B cell (primary cell): ENCODE results near the gene ELMO3. TPM values are rescaled to one million over a fixed set of nuclear protein-coding genes. Genes with fewer than 3 reads are reported as not detected.
A peak's percentile ranks its signal among the peaks of the same experiment; 100 is the strongest.

Experiments used
- ATAC-seq: fragments of 200-7000 bp; cut with Tn5 transposase; one replicate; pipeline ENCODE4 v1.10.0; 2021; ENCODE audit warnings: low read depth, mild to moderate bottlenecking, moderate number of reproducible peaks, moderate library complexity
- CTCF ChIA-PET: fragments of 350-600 bp; sonication (Branson Sonifier 250); formaldehyde crosslinking; loops from one replicate; lab custom pipeline; 2021; ENCODE audit warnings: antibody characterized with exemption, inconsistent platforms; lab: Charles Lee
- POLR2A ChIA-PET: fragments of 350-600 bp; sonication (Branson Sonifier 250); formaldehyde crosslinking; loops from one replicate; lab custom pipeline; 2021; ENCODE audit warnings: antibody characterized with exemption; lab: Charles Lee
- DNase-seq: peaks from one replicate; pipeline ENCODE4 v3.0.0; 2013
- H2AFZ ChIP-seq: 2 replicates; pipeline ENCODE4 v1.6.1; 2012; ENCODE audit warnings: mild to moderate bottlenecking, low read depth, low read length; ENCODE audit not compliant: insufficient read depth, poor library complexity, severe bottlenecking
- H3K27ac ChIP-seq, 2 donors: 1 replicate in 1 of 2; 2 replicates in 1 of 2; pipeline ENCODE4 v1.5.1; 2012 to 2013; ENCODE audit warnings: low read length in 2 of 2, mild to moderate bottlenecking in 2 of 2, moderate library complexity in 1 of 2
- H3K27me3 ChIP-seq, 4 experiments: fragments of 200-600 bp in 1 of 4; sonication (generic) in 1 of 4; replicated peaks in 1 of 4; 1 replicate in 2 of 4; 2 replicates in 2 of 4; pipeline versions ENCODE4 v1.6.1 to v1.7.0; 2013 to 2016; ENCODE audit warnings: low read length in 3 of 4, mild to moderate bottlenecking in 2 of 4, mixed read lengths in 1 of 4, moderate library complexity in 1 of 4; ENCODE audit not compliant: insufficient read depth in 4 of 4, control insufficient read depth in 3 of 4; ENCODE audit errors: control extremely low read depth in 1 of 4
- H3K36me3 ChIP-seq, 2 experiments: replicated peaks in 1 of 2; 1 replicate in 1 of 2; 2 replicates in 1 of 2; pipeline versions ENCODE4 v1.6.1 to v1.7.1; 2013; ENCODE audit warnings: low read length in 1 of 2; ENCODE audit not compliant: insufficient read depth in 2 of 2, control insufficient read depth in 1 of 2; ENCODE audit errors: control extremely low read depth in 1 of 2, extremely low read depth in 1 of 2
- H3K4me1 ChIP-seq, 2 donors: fragments of 200-600 bp in 1 of 2; sonication (generic) in 1 of 2; 1 replicate in 1 of 2; 2 replicates in 1 of 2; pipeline versions ENCODE4 v1.5.1 to v1.6.1; 2013 to 2017; ENCODE audit warnings: low read length in 2 of 2; ENCODE audit not compliant: control insufficient read depth in 2 of 2, insufficient read depth in 2 of 2
- H3K4me2 ChIP-seq: replicated peaks from 2 replicates; pipeline ENCODE3; 2012; ENCODE audit warnings: mild to moderate bottlenecking, low read depth, low read length; ENCODE audit not compliant: poor library complexity, severe bottlenecking
- H3K4me3 ChIP-seq, 5 experiments: fragments of 200-600 bp in 1 of 5; sonication (generic) in 1 of 5; 1 replicate in 3 of 5; 2 replicates in 2 of 5; pipeline versions ENCODE4 v1.5.1 to v1.7.0; 2011 to 2016; ENCODE audit warnings: low read length in 4 of 5, mild to moderate bottlenecking in 4 of 5, low read depth in 2 of 5, control low read depth in 1 of 5, moderate library complexity in 1 of 5; ENCODE audit not compliant: insufficient read depth in 1 of 5; ENCODE audit errors: control extremely low read depth in 1 of 5, extremely low read depth in 1 of 5
- H3K79me2 ChIP-seq: fragments of 200-600 bp; sonication (generic); one replicate; pipeline ENCODE4 v1.6.0; 2016; ENCODE audit warnings: low read length; ENCODE audit not compliant: control insufficient read depth, insufficient read depth
- H3K9ac ChIP-seq: fragments of 200-600 bp; sonication (generic); 2 replicates; pipeline ENCODE4 v1.6.1; 2017; ENCODE audit warnings: mild to moderate bottlenecking, low read length, moderate library complexity
- H3K9me3 ChIP-seq, 3 donors: one replicate each; pipeline versions ENCODE4 v1.6.1 to v1.7.1; 2013; ENCODE audit warnings: low read length in 2 of 3; ENCODE audit not compliant: control insufficient read depth in 2 of 3, insufficient read depth in 1 of 3; ENCODE audit errors: control extremely low read depth in 1 of 3
- H4K20me1 ChIP-seq: 2 replicates; pipeline ENCODE4 v1.6.0; 2012; ENCODE audit warnings: mild to moderate bottlenecking, low read length; ENCODE audit not compliant: insufficient read depth, control insufficient read depth, poor library complexity, severe bottlenecking
- H3K27ac Mint-ChIP-seq: one replicate; pipeline ENCODE4 v1.8.0; 2021; ENCODE audit warnings: mixed read lengths
- H3K27me3 Mint-ChIP-seq: one replicate; pipeline ENCODE4 v1.8.0; 2021; ENCODE audit warnings: mixed read lengths
- H3K4me1 Mint-ChIP-seq: one replicate; pipeline ENCODE4 v1.8.0; 2021; ENCODE audit warnings: mixed read lengths
- H3K4me3 Mint-ChIP-seq: one replicate; pipeline ENCODE4 v1.8.0; 2021; ENCODE audit warnings: mixed read lengths
- H3K9me3 Mint-ChIP-seq: one replicate; pipeline ENCODE4 v1.8.0; 2022; ENCODE audit warnings: mixed read lengths; ENCODE audit not compliant: insufficient read depth
- EZH2 ChIP-seq: IDR thresholded peaks from 2 replicates; pipeline ENCODE4 v1.6.1; 2012; ENCODE audit warnings: borderline replicate concordance, low read depth, mild to moderate bottlenecking, moderate library complexity, low read length; ENCODE audit not compliant: insufficient read depth, poor library complexity, severe bottlenecking
- WGBS: methylation state at CpG from one replicate; pipeline ENCODE4 v1.1.5; 2013; ENCODE audit warnings: missing lambda C conversion rate; ENCODE audit not compliant: insufficient coverage; 5-methylcytosine and 5-hydroxymethylcytosine counted together
- intact Hi-C: fragments of 100-400 bp; cut with micrococcal nuclease; formaldehyde crosslinking; loops from one replicate; pipeline ENCODE4 v1.10.0; 2022
- polyA plus RNA-seq: library from polyadenylated mRNA; depleted of rRNA; stranded (reverse); fragments of >200 nt; gene quantifications from 2 replicates; pipeline ENCODE4 v1.2.3, GENCODE V29; 2012
- total RNA-seq, 2 donors: library from RNA; stranded (reverse); fragments of 120-200 nt in 1 of 2; gene quantifications; 1 replicate in 1 of 2; 2 replicates in 1 of 2; pipeline versions ENCODE4 v1.2.3 to v1.2.4, GENCODE V29; 2013 to 2022
- TF ChIP-seq, protein P1 (sequence below): fragments of 200-600 bp; IDR thresholded peaks from one replicate; pipeline ENCODE4 v1.8.0; 2022; ENCODE audit warnings: antibody characterized with exemption, mild to moderate bottlenecking

Gene ELMO3
- total and polyA plus RNA-seq, 2 donors (not counting 1 experiment from before 2014, with no cell fraction given), result 9.1 to 9.6 TPM

DNA sequence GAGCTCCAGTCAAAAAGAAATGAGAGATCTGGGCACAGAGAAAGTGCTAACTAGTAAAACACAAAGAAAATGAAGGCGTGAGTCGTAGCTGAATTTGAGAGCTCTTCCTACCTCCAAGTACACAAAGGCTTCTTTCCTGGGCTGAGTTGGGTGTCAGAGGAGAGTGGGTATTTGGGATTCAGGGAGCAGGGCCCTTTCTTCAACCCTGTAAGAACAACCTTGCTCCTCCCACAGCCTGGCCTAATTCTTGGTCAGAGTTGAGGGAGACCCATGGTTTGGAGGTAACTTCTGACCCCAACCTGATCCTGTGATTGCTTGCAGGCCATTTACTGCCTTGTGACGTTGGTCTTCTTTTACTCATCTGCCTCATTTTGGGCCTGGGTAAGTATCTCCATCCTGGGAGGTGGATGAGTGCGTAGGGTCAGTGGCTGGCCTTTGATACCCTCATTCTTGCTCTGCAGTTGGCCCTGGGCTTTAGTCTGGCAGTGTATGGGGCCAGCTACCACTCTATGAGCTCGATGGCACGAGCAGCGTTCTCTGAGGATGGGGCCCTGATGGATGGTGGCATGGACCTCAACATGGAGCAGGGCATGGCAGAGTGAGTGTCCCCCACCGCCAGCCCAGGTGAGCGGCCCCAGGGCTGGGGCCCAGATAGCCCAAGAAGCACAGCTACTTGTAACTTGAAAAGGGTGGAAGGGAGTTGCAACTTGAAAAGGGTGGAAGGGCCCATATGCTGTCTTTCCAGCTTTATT lies 29.3 kb downstream of the ELMO3 start:
- Histone ChIP-seq H3K4me1 (peaks cover 15 to 22% of the 10 kb centered on the region in 2 donors), H3K4me2 (peak overlapping the region; percentile 86), H3K79me2 (peaks cover 17% of the 10 kb centered on the region), H3K27me3 (no peaks in the 10 kb centered on the region), H3K36me3 (peaks cover 0 to 34% of the 10 kb centered on the region in 2 experiments), H4K20me1 (peaks cover 19% of the 10 kb centered on the region), H3K9me3 (no peaks in the 10 kb centered on the region), H3K27ac (no peak overlapping the region), H3K9ac (no peak overlapping the region), H2AFZ (no peak overlapping the region), H3K4me3 (peak overlapping the region in 4 of 5 experiments; percentile 77 to 99 (median 92))
- Mint-ChIP-seq H3K27me3 (no peaks in the 10 kb centered on the region), H3K4me1 (peaks cover 29% of the 10 kb centered on the region), H3K4me3 (peak overlapping the region; percentile 100), H3K9me3 (no peaks in the 10 kb centered on the region), H3K27ac (peak overlapping the region; percentile 100)
- ATAC-seq, result no peak
- TF ChIP-seq EZH2, result no peak
- TF ChIP-seq, protein P1, sequence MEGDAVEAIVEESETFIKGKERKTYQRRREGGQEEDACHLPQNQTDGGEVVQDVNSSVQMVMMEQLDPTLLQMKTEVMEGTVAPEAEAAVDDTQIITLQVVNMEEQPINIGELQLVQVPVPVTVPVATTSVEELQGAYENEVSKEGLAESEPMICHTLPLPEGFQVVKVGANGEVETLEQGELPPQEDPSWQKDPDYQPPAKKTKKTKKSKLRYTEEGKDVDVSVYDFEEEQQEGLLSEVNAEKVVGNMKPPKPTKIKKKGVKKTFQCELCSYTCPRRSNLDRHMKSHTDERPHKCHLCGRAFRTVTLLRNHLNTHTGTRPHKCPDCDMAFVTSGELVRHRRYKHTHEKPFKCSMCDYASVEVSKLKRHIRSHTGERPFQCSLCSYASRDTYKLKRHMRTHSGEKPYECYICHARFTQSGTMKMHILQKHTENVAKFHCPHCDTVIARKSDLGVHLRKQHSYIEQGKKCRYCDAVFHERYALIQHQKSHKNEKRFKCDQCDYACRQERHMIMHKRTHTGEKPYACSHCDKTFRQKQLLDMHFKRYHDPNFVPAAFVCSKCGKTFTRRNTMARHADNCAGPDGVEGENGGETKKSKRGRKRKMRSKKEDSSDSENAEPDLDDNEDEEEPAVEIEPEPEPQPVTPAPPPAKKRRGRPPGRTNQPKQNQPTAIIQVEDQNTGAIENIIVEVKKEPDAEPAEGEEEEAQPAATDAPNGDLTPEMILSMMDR, result no peak
- 94% methylated on average over 6 of the region's 9 CpGs for WGBS
- intact Hi-C loops, result no loop called here
- POLR2A ChIA-PET, result interaction anchor here (2.3 to 3.7 kb wide), 2 partner anchors 16 to 20 kb away, joined by 27 to 30 read pairs; partner anchors contain the start of genes FHOD1 and SLC9A5
- CTCF ChIA-PET, result interaction anchor here (0.6 to 4.2 kb wide), 6 partner anchors 17 to 548 kb away, joined by 3 to 33 read pairs (median 3); partner anchors contain the start of genes FHOD1, KCTD19, LRRC36 and SLC9A5
- no peak for DNase-seq

DNA sequence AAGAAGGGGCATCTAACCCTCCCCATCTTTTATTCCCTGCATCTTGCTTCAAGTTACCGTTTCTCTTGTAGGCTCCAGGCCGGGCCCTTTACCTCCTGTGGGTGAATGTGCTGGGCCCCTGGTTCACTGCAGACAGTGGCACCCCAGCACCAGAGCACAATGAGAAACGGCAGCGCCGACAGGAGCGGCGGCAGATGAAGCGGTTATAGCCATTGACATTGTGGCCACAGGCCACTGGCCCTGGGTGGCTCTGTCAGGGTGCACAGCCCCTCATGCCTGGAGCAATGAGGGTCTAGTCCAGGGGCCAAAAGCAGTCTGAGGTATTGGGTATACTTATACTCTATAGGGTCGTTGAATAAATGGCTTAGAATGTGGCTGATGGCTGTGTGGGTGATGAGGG lies 30.0 kb downstream of the ELMO3 start:
- Mint-ChIP-seq H3K27ac (peak overlapping the region; percentile 10), H3K9me3 (no peaks in the 10 kb centered on the region), H3K4me3 (peak overlapping the region; percentile 39), H3K27me3 (no peaks in the 10 kb centered on the region), H3K4me1 (peaks cover 29% of the 10 kb centered on the region)
- Histone ChIP-seq H2AFZ (no peak overlapping the region), H3K4me1 (peaks cover 15 to 22% of the 10 kb centered on the region in 2 donors), H3K4me3 (no peak overlapping the region), H3K9me3 (no peaks in the 10 kb centered on the region), H3K9ac (no peak overlapping the region), H3K4me2 (no peak overlapping the region), H3K36me3 (peaks cover 0 to 35% of the 10 kb centered on the region in 2 experiments), H3K27ac (no peak overlapping the region), H4K20me1 (peaks cover 19% of the 10 kb centered on the region), H3K27me3 (no peaks in the 10 kb centered on the region), H3K79me2 (peaks cover 17% of the 10 kb centered on the region)
- ChIA-PET CTCF (interaction anchor here (0.6 to 4.2 kb wide), 2 partner anchors 16 to 549 kb away, joined by 3 to 33 read pairs; no protein-coding TSS in a partner anchor), POLR2A (interaction anchor here (0.7 kb wide), 1 partner anchor 16 kb away, joined by 3 read pairs; no protein-coding TSS in a partner anchor)
- no peak for ATAC-seq
- no peak for TF ChIP-seq EZH2
- TF ChIP-seq, protein P1, result no peak
- DNase-seq, result no peak
- 95% methylated on average over 9 of the region's 9 CpGs for WGBS
- intact Hi-C loops, result no loop called here
